CD4-positive, CD25-positive, alpha-beta regulatory T cell (primary cell): Measurements from ENCODE around the gene GALNT13. TPM values are rescaled to one million over a fixed set of nuclear protein-coding genes. Genes with fewer than 3 reads are reported as not detected.

ENCODE experiments used
- ATAC-seq, 2 donors: fragments of 150-1000 bp; cut with Tn5 transposase; one replicate each; pipeline ENCODE4 v1.10.0; 2021; ENCODE audit warnings: low read depth in 2 of 2, moderate number of reproducible peaks in 2 of 2, moderate library complexity in 1 of 2
- DNase-seq, 3 donors: peaks; one replicate each; pipeline versions ENCODE4 v3.0.0 to v3.0.0-alpha.2; 2012 to 2022; ENCODE audit warnings: mixed read lengths in 1 of 3
- H3K27ac ChIP-seq: one replicate; pipeline ENCODE4 v1.7.0; 2013; ENCODE audit warnings: mild to moderate bottlenecking, low read length; ENCODE audit not compliant: insufficient read depth, poor library complexity, severe bottlenecking
- H3K27me3 ChIP-seq: one replicate; pipeline ENCODE4 v1.7.0; 2013; ENCODE audit warnings: low read length; ENCODE audit not compliant: control insufficient read depth, insufficient read depth
- H3K36me3 ChIP-seq: one replicate; pipeline ENCODE4 v1.7.0; 2013; ENCODE audit warnings: mild to moderate bottlenecking, low read length, moderate library complexity; ENCODE audit not compliant: control insufficient read depth, insufficient read depth
- H3K4me1 ChIP-seq: 2 replicates; pipeline ENCODE4 v1.7.0; 2013; ENCODE audit warnings: mild to moderate bottlenecking, low read length; ENCODE audit not compliant: insufficient read depth, control insufficient read depth, poor library complexity, severe bottlenecking
- H3K4me3 ChIP-seq: one replicate; pipeline ENCODE4 v1.7.0; 2013; ENCODE audit warnings: low read depth, mild to moderate bottlenecking, low read length, moderate library complexity
- H3K9me3 ChIP-seq, 2 experiments: 1 replicate in 1 of 2; 2 replicates in 1 of 2; pipeline ENCODE4 v1.7.0; 2013; ENCODE audit warnings: low read length in 2 of 2, mild to moderate bottlenecking in 1 of 2, moderate library complexity in 1 of 2; ENCODE audit not compliant: control insufficient read depth in 2 of 2
- H3K27ac Mint-ChIP-seq, 3 donors: one replicate each; pipeline ENCODE4 v1.8.0; 2020 to 2022; ENCODE audit warnings: mild to moderate bottlenecking in 3 of 3, mixed read lengths in 3 of 3, moderate library complexity in 2 of 3
- H3K27me3 Mint-ChIP-seq: one replicate; pipeline ENCODE4 v1.8.0; 2022; ENCODE audit warnings: mild to moderate bottlenecking, mixed read lengths
- H3K36me3 Mint-ChIP-seq: one replicate; pipeline ENCODE4 v1.8.0; 2020; ENCODE audit warnings: mixed read lengths
- H3K4me1 Mint-ChIP-seq, 4 donors: one replicate each; pipeline ENCODE4 v1.8.0; 2020 to 2022; ENCODE audit warnings: mixed read lengths in 4 of 4, mild to moderate bottlenecking in 1 of 4
- H3K4me3 Mint-ChIP-seq, 4 donors: one replicate each; pipeline ENCODE4 v1.8.0; 2020 to 2022; ENCODE audit warnings: mild to moderate bottlenecking in 4 of 4, mixed read lengths in 4 of 4, moderate library complexity in 3 of 4
- H3K9me3 Mint-ChIP-seq, 7 donors: one replicate each; pipeline ENCODE4 v1.8.0; 2020 to 2022; ENCODE audit warnings: mixed read lengths in 7 of 7, mild to moderate bottlenecking in 3 of 7, moderate library complexity in 2 of 7
- polyA plus RNA-seq, 4 donors: library from polyadenylated mRNA; unstranded; fragments of 300-500 nt; fragmentation: Illumina TruSeq; gene quantifications; one replicate each; pipeline ENCODE4 v1.2.3, GENCODE V29; 2021
- total RNA-seq: library from RNA; stranded (reverse); gene quantifications from one replicate; pipeline ENCODE4 v1.2.3, GENCODE V29; 2022

The GALNT13 gene
- total and polyA plus RNA-seq, 5 donors from 2014 or later = 0.09 TPM; not detected in 4

- H3K9me3 ChIP-seq = no peaks in the 10 kb centered on the region
- H3K27ac Mint-ChIP-seq = no peak overlapping the region
- H3K27ac ChIP-seq = no peak overlapping the region
- H3K4me3 ChIP-seq = no peak overlapping the region
- no peaks in the 10 kb centered on the region for H3K36me3 ChIP-seq
- ATAC-seq (no peak), DNase-seq (no peak)
- H3K36me3 Mint-ChIP-seq = no peaks in the 10 kb centered on the region
- no peaks in the 10 kb centered on the region for H3K4me1 ChIP-seq
- no peak overlapping the region for H3K4me3 Mint-ChIP-seq
- peaks cover 0 to 9% (median 3%) of the 10 kb centered on the region in 7 donors for H3K9me3 Mint-ChIP-seq
- no peaks in the 10 kb centered on the region for H3K27me3 Mint-ChIP-seq
- no peaks in the 10 kb centered on the region for H3K4me1 Mint-ChIP-seq
- H3K27me3 ChIP-seq = no peaks in the 10 kb centered on the region
Observed at GRCh38 chr2:154244932-154245331, 373.2 kb downstream of the GALNT13 start.

DNA sequence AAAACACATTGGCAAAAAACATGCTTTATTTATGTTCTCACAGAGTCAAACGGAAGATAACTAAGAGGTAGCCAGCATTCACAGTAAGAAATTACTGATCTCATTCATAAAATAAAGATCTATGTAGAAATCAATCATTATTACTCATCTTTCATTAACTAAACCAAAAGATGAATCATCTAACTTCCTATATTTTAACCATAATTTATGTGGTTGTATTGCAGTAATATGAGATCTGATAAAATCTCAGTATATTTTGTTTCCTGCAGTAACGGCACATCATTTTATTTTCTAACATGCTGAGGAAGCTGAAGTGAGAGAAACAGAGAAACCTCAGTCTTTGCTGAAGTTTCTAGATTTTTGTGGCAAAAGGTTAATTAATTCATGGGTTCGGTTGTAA, 375.8 kb downstream of the GALNT13 start:
- Histone ChIP-seq H3K9me3 (no peaks in the 10 kb centered on the region), H3K4me1 (no peaks in the 10 kb centered on the region), H3K27me3 (no peaks in the 10 kb centered on the region), H3K27ac (no peak overlapping the region), H3K36me3 (no peaks in the 10 kb centered on the region), H3K4me3 (no peak overlapping the region)
- no peak overlapping the region for H3K4me3 Mint-ChIP-seq
- ATAC-seq (no peak), DNase-seq (no peak)
- H3K27me3 Mint-ChIP-seq = no peaks in the 10 kb centered on the region
- H3K9me3 Mint-ChIP-seq = peaks cover 0 to 9% (median 0%) of the 10 kb centered on the region in 7 donors
- H3K36me3 Mint-ChIP-seq = no peaks in the 10 kb centered on the region
- H3K4me1 Mint-ChIP-seq = no peaks in the 10 kb centered on the region
- no peak overlapping the region for H3K27ac Mint-ChIP-seq

GRCh38 chr2:154256136-154256535, 384.4 kb downstream of the GALNT13 start:
- ATAC-seq (no peak), DNase-seq (no peak)
- Mint-ChIP-seq H3K27me3 (no peaks in the 10 kb centered on the region), H3K4me1 (no peaks in the 10 kb centered on the region), H3K9me3 (peaks cover 0 to 9% (median 4%) of the 10 kb centered on the region in 7 donors), H3K27ac (no peak overlapping the region), H3K4me3 (no peak overlapping the region), H3K36me3 (no peaks in the 10 kb centered on the region)
- no peaks in the 10 kb centered on the region for H3K4me1 ChIP-seq
- H3K9me3 ChIP-seq = no peaks in the 10 kb centered on the region
- no peak overlapping the region for H3K4me3 ChIP-seq
- no peaks in the 10 kb centered on the region for H3K27me3 ChIP-seq
- no peaks in the 10 kb centered on the region for H3K36me3 ChIP-seq
- no peak overlapping the region for H3K27ac ChIP-seq

GRCh38 chr2:154259030-154259429, 387.3 kb downstream of the GALNT13 start:
- ATAC-seq (no peak), DNase-seq (no peak)
- Histone ChIP-seq H3K27me3 (no peaks in the 10 kb centered on the region), H3K27ac (no peak overlapping the region), H3K4me3 (no peak overlapping the region), H3K9me3 (no peaks in the 10 kb centered on the region), H3K4me1 (no peaks in the 10 kb centered on the region), H3K36me3 (no peaks in the 10 kb centered on the region)
- Mint-ChIP-seq H3K36me3 (no peaks in the 10 kb centered on the region), H3K4me1 (no peaks in the 10 kb centered on the region), H3K9me3 (peaks cover 0 to 9% (median 5%) of the 10 kb centered on the region in 7 donors), H3K4me3 (no peak overlapping the region), H3K27ac (no peak overlapping the region), H3K27me3 (no peaks in the 10 kb centered on the region)

DNA sequence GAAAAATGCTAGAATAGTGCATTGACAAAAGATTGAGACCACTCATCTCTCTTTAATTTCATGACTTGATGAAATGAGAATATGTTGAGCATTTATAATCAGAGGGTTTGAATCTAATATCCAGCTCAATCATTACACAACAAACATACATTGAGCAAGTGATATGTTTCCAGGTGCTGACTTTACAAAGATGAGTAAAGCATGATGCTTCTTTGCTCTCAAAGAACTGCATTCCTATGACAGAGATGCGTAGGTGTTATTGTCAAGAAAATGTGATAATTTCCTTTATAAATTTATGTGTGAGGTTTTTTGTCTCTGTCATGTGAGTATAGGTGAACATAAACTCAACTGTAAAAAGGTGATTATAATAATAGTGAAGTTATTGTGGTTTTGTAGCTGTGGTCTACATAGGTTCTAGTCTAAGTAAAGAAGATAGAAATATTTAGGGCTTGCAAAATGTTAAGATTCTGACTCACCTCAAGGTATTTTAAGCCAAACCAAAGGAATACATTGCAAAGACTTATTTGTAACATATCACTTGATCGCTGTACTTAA, 389.8 kb downstream of the GALNT13 start:
- H3K36me3 ChIP-seq = no peaks in the 10 kb centered on the region
- H3K4me3 ChIP-seq = no peak overlapping the region
- no peaks in the 10 kb centered on the region for H3K9me3 ChIP-seq
- H3K4me3 Mint-ChIP-seq = no peak overlapping the region
- no peak overlapping the region for H3K27ac ChIP-seq
- DNase-seq = no peak
- no peaks in the 10 kb centered on the region for H3K4me1 Mint-ChIP-seq
- no peaks in the 10 kb centered on the region for H3K4me1 ChIP-seq
- H3K9me3 Mint-ChIP-seq = peaks cover 0 to 10% (median 2%) of the 10 kb centered on the region in 7 donors
- no peaks in the 10 kb centered on the region for H3K27me3 Mint-ChIP-seq
- H3K27ac Mint-ChIP-seq = no peak overlapping the region
- H3K27me3 ChIP-seq = no peaks in the 10 kb centered on the region
- no peaks in the 10 kb centered on the region for H3K36me3 Mint-ChIP-seq
- ATAC-seq = no peak

GRCh38 chr2:154263206-154263605, 391.5 kb downstream of the GALNT13 start:
- no peak for ATAC-seq
- peaks cover 0 to 10% (median 2%) of the 10 kb centered on the region in 7 donors for H3K9me3 Mint-ChIP-seq

GRCh38 chr2:154264024-154264423, 392.3 kb downstream of the GALNT13 start:
- H3K27me3 ChIP-seq = no peaks in the 10 kb centered on the region
- H3K27ac ChIP-seq = no peak overlapping the region
- H3K9me3 Mint-ChIP-seq = peaks cover 0 to 10% (median 2%) of the 10 kb centered on the region in 7 donors
- H3K36me3 ChIP-seq = no peaks in the 10 kb centered on the region
- H3K36me3 Mint-ChIP-seq = no peaks in the 10 kb centered on the region
- no peaks in the 10 kb centered on the region for H3K4me1 Mint-ChIP-seq
- H3K4me3 ChIP-seq = no peak overlapping the region
- peak overlapping the region in 1 of 3 donors; percentile 23 for H3K27ac Mint-ChIP-seq
- no peak for DNase-seq
- no peaks in the 10 kb centered on the region for H3K9me3 ChIP-seq
- no peak overlapping the region for H3K4me3 Mint-ChIP-seq
- H3K27me3 Mint-ChIP-seq = no peaks in the 10 kb centered on the region
- ATAC-seq = no peak
- H3K4me1 ChIP-seq = no peaks in the 10 kb centered on the region

More at GRCh38 chr2:154263206-154263605, 391.5 kb downstream of the GALNT13 start:
- no peaks in the 10 kb centered on the region for H3K9me3 ChIP-seq
- no peaks in the 10 kb centered on the region for H3K36me3 Mint-ChIP-seq
- DNase-seq = no peak
- no peaks in the 10 kb centered on the region for H3K27me3 Mint-ChIP-seq
- no peaks in the 10 kb centered on the region for H3K4me1 Mint-ChIP-seq
- no peak overlapping the region for H3K4me3 Mint-ChIP-seq
- no peak overlapping the region for H3K4me3 ChIP-seq
- H3K4me1 ChIP-seq = no peaks in the 10 kb centered on the region
- H3K27me3 ChIP-seq = no peaks in the 10 kb centered on the region
- no peak overlapping the region for H3K27ac ChIP-seq
- no peaks in the 10 kb centered on the region for H3K36me3 ChIP-seq
- H3K27ac Mint-ChIP-seq = no peak overlapping the region

DNA sequence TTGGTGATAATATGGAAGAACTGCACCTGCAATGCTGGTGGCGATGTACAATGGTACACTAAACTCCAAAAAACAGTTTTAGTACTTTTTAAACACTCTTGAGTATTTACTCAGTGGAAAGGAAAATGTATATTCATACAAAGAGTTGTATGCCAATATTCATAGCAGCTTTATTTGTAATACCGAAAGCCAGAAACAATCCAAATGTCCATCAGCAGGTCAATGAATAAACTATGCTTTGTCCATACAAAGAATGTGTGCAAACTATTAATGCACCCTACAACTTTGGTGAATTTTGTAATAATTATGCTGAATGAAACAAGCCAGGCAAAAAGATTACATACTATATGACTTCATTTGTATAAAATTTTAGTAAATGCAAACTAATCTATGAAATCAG, 396.3 kb downstream of the GALNT13 start:
- Histone ChIP-seq H3K27me3 (no peaks in the 10 kb centered on the region), H3K27ac (no peak overlapping the region), H3K9me3 (no peaks in the 10 kb centered on the region), H3K36me3 (no peaks in the 10 kb centered on the region), H3K4me3 (no peak overlapping the region), H3K4me1 (no peaks in the 10 kb centered on the region)
- H3K4me3 Mint-ChIP-seq = no peak overlapping the region
- no peak overlapping the region for H3K27ac Mint-ChIP-seq
- peaks cover 0 to 10% (median 2%) of the 10 kb centered on the region in 7 donors for H3K9me3 Mint-ChIP-seq
- no peak for DNase-seq
- no peaks in the 10 kb centered on the region for H3K4me1 Mint-ChIP-seq
- no peaks in the 10 kb centered on the region for H3K27me3 Mint-ChIP-seq
- H3K36me3 Mint-ChIP-seq = no peaks in the 10 kb centered on the region
- no peak for ATAC-seq
